ENCODE data around the gene DHCR24.

DHCR24 gene

GRCh38 chr1:54844564-54844963, 42.4 kb downstream of the DHCR24 start:
- DNase-seq (ENCODE audit: low spot score), result no peak

- no peak for DNase-seq (ENCODE audit: low spot score)
Measured at GRCh38 chr1:54843449-54843848, 43.5 kb downstream of the DHCR24 start.

GRCh38 chr1:54842963-54843362, 44.0 kb downstream of the DHCR24 start:
- no peak for DNase-seq (ENCODE audit: low spot score)

- DNase-seq (ENCODE audit: low spot score), result no peak
Measured at GRCh38 chr1:54842206-54842915, 44.6 kb downstream of the DHCR24 start.

GRCh38 chr1:54839824-54840223, 47.2 kb downstream of the DHCR24 start:
- DNase-seq (ENCODE audit: low spot score), result no peak

- DNase-seq (ENCODE audit: low spot score), result no peak
Measured at GRCh38 chr1:54838565-54839180, 48.3 kb downstream of the DHCR24 start.

GRCh38 chr1:54837002-54837853, 49.8 kb downstream of the DHCR24 start:
- DNase-seq (ENCODE audit: low spot score), result no peak

- no peak for DNase-seq (ENCODE audit: low spot score)
Measured at GRCh38 chr1:54836594-54836993, 50.4 kb downstream of the DHCR24 start.

GRCh38 chr1:54835970-54836369, 51.0 kb downstream of the DHCR24 start:
- no peak for DNase-seq (ENCODE audit: low spot score)

- no peak for DNase-seq (ENCODE audit: low spot score)
Measured at GRCh38 chr1:54835131-54835898, 51.7 kb downstream of the DHCR24 start.

- no peak for DNase-seq (ENCODE audit: low spot score)
Measured at GRCh38 chr1:54834007-54834541, 52.9 kb downstream of the DHCR24 start.

- no peak for DNase-seq (ENCODE audit: low spot score)
Measured at GRCh38 chr1:54833121-54833520, 53.9 kb downstream of the DHCR24 start.

- no peak for DNase-seq (ENCODE audit: low spot score)
Measured at GRCh38 chr1:54826226-54826816, 60.7 kb downstream of the DHCR24 start.

GRCh38 chr1:54825696-54826095, 61.3 kb downstream of the DHCR24 start:
- DNase-seq (ENCODE audit: low spot score), result no peak

GRCh38 chr1:54823670-54824069, 63.3 kb downstream of the DHCR24 start:
- DNase-seq (ENCODE audit: low spot score), result no peak

GRCh38 chr1:54819733-54820132, 67.3 kb downstream of the DHCR24 start:
- no peak for DNase-seq (ENCODE audit: low spot score)

GRCh38 chr1:54819195-54819536, 67.8 kb downstream of the DHCR24 start:
- DNase-seq (ENCODE audit: low spot score), result no peak

GRCh38 chr1:54818461-54819194, 68.4 kb downstream of the DHCR24 start:
- no peak for DNase-seq (ENCODE audit: low spot score)

GRCh38 chr1:54816951-54817350, 70.0 kb downstream of the DHCR24 start:
- DNase-seq (ENCODE audit: low spot score), result no peak

- no peak for DNase-seq (ENCODE audit: low spot score)
Measured at GRCh38 chr1:54816130-54816529, 70.9 kb downstream of the DHCR24 start.
